COLO829 (cell line): ENCODE measurements around the gene FAXDC2.
"Not testable (repeated sequence)": the region's sequence is repeated elsewhere in the genome, so short reads cannot be mapped to it uniquely, and the experiment has no call there.

Source experiments
- DNase-seq: peaks from one replicate; pipeline ENCODE4 v3.0.0; 2012; ENCODE audit warnings: low spot score

FAXDC2 gene

DNA sequence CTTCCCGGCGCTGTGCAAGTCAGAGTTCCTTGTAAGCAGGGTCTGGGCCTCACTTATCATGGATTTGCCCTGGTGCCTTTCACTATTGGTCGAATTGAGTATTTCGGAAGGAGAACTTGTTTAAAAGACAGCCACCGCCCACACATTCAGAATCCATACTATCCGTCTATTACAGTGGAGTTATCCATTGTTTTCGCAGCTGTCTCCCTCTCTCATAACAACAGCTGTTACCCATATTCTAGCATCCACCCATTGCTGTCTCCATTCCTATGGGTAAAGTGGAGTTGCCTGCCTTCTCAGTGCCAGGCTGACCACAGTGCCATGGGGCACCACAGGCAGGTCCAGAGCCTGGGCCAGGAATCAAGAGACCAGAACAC, 20.2 kb downstream of the FAXDC2 start:
- no peak for DNase-seq

DNA sequence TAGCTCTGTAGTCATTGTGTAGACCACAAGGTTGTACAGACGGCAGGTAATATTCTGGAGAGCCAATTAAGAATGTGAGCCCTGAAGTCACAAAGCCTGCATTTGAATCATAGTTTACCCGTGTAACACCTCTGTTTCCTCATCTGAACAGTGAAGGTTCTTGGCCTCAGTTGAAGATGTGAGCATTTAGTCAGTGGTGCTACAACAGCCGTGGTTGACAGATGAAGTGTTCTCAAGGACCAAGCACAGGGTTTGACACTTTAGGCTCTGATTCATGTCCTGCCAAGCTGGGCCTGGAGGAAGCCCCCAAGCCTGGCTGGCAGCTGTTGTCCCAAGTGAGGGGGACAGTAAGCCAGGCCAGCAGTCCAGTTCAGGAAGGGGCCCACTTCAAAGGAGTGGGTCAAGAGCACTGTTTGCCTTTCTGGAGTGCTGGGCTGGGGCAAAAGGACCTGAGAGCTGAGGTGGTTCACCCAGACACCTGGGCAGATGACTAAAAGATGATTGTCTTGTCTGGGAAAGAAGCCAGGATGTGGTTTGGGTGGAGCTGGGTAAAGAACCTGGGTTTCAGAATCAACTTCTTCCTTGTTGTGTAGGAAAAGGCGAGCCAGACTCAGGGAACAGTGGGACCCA, 20.7 kb downstream of the FAXDC2 start:
- no peak for DNase-seq

- DNase-seq, result no peak
These were observed 21.2 kb downstream of the FAXDC2 start for GRCh38 chr5:154829181-154829588.

GRCh38 chr5:154824070-154824469, 26.3 kb downstream of the FAXDC2 start:
- no peak for DNase-seq

GRCh38 chr5:154823605-154824004, 26.8 kb downstream of the FAXDC2 start:
- no peak for DNase-seq

- DNase-seq, result not testable (repeated sequence)
These were observed 27.5 kb downstream of the FAXDC2 start for GRCh38 chr5:154822896-154823295.

GRCh38 chr5:154820383-154820782, 30.0 kb downstream of the FAXDC2 start:
- DNase-seq, result no peak

GRCh38 chr5:154819546-154819945, 30.9 kb downstream of the FAXDC2 start:
- no peak for DNase-seq

DNA sequence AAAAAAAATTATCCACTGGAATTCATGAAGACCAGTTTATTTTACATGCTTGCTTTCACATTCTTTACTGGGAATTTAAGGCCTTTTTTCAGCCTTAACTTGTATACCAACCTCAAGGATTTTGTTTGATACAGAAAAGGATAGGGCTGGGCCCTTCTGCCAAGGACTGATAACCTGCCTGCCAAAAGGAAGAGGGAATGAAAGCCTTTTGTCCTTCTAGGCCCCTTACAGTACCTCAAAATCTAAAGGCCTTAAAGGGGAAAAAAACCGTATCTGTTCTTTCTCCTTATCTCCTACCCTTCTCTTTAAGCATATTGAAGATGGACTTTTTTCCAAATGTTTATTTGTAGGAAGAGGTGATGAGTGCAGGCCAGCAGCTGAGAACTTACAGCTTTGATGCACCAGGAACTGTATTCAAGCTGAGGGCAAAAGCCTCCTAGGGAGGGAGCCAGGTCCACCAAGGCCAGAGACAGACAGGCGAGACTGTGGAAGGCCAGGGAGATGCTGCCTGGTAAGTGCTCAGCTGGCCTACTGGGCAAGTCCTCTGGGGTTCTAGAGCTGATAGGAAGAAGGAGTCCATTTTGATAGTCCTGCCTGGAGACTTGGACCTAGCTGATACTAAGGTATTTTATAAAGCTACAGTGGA, 31.8 kb downstream of the FAXDC2 start:
- DNase-seq, result no peak

- no peak for DNase-seq
These were observed 32.6 kb downstream of the FAXDC2 start for GRCh38 chr5:154817815-154818214.

- no peak for DNase-seq
These were observed 33.4 kb downstream of the FAXDC2 start for GRCh38 chr5:154816891-154817492.

DNA sequence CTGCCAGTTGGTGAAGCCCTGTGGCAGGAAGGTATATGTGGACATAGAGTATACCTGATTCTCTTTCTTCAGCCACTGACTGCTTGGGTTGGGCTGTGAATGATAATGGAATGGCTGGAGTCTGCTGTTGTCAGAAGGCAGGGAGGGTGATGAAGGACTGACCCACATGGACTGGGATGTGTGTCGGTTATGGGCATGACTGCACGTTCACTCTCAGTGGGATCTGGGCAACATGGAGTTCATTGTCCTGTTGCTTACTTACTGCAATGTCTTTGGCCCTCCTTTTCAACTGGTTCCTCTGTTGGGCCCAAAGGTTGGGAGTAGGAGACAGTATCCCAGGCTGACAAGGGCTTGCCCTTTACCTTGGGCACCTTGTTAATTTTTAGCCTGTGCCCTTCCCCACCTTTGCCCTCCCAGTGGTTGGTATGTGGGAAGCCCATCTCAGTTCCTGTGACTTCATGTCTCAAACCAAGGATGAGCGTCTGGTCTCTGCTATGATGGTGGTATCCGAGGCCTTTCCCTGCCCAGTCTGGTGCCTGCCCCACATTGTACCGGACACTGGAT, 34.6 kb downstream of the FAXDC2 start:
- DNase-seq, result no peak

GRCh38 chr5:154815025-154815424, 35.4 kb downstream of the FAXDC2 start:
- no peak for DNase-seq

GRCh38 chr5:154813736-154814135, 36.7 kb downstream of the FAXDC2 start:
- no peak for DNase-seq

DNA sequence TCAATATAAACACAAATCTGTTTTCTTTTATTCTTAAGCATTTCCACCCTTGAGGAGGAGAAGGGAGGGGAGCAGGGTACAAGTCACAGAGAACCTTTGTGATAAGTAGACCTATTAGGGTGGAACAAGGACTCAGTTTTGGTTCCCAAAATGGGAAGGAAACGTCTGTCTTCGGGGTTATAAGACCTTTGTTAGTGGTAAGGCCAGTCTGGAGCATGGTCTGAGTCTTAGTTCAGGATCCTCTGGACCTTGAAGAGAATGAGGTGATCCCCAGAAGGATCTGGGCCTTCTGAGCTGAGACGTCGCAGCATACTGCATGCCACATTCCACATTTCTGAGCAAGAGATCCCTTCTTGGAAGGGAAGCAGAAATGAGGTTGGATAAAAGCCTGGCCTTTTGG, 37.2 kb downstream of the FAXDC2 start:
- DNase-seq, result no peak

DNA sequence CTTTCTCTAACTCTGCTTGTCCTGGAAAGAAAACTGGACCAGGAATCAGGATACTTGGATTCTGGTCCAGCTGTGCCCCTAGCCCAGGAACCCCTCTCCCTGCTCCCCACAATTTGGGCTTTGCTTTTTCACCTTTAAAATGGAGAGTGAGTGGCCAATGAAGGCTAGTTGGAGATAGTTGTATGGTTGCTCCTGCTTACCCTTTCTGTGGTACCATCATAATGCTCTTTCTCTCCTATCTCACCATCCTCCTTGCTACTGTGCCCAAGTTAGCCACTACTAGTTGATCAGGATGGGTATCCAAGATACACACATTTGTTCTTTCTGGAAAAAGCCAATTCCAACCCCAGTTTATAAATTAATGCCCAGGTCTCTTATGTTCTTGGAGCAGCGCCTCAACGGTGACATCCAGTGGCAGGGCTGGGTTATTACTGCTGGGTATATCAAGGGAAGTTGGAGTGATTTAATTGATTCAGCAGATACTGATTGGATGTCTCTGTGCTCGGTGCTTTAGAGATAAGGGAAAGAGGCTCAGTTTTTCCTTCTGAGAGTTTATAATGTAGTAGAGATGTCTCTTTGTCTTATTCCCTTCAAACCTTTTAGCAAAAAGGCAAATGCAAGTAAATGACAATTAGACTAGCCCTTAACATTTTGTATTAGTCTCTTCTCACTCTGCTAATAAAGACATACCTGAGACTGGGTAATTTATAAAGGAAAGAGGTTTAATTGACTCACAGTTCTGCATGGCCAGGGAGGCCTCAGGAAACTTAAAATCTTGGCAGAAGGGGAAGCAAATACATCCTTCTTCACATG, 38.5 kb downstream of the FAXDC2 start:
- DNase-seq, result peak; percentile 70

GRCh38 chr5:154811239-154811638, 39.2 kb downstream of the FAXDC2 start:
- DNase-seq, result no peak

- no peak for DNase-seq
These were observed 44.2 kb downstream of the FAXDC2 start for GRCh38 chr5:154806176-154806575.

- no peak for DNase-seq
These were observed 48.4 kb downstream of the FAXDC2 start for GRCh38 chr5:154802050-154802449.

DNA sequence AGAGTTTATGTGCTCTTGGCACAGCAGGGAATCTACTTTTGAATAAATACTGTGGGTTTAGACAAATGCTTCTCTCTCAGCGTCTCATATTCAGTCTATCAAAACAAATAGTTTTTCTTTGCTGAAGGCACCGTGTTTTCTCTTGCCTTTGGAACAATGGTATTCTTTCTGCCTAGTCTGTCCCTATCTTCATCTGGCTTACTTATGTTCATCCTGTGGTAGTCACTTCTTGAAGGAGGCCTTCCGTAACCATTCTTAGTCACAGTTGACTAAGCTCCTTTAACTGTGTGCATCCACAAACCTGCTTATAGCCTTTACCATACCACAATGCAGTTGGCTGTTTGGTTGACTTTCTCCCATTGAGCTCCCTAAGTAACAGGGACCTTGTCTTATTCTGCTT, 49.3 kb downstream of the FAXDC2 start:
- no peak for DNase-seq

- no peak for DNase-seq
These were observed 49.8 kb downstream of the FAXDC2 start for GRCh38 chr5:154800582-154800981.

GRCh38 chr5:154797762-154798161, 52.6 kb downstream of the FAXDC2 start:
- no peak for DNase-seq

GRCh38 chr5:154795235-154795596, 55.2 kb downstream of the FAXDC2 start:
- no peak for DNase-seq
